Measurements from ENCODE around the gene NELL1. TPM values are rescaled to one million over a fixed set of nuclear protein-coding genes. Genes with fewer than 3 reads are reported as not detected.

The NELL1 gene
- total and polyA plus RNA-seq, 2 donors from 2014 or later, result 0.31 to 14.8 TPM

- intact Hi-C loops (cut with DNase I), result no loop called here
- H3K9me3 ChIP-seq (ENCODE audit: control insufficient read depth in 2 of 3, insufficient read depth in 1 of 3, low read length in 3 of 3), result no peaks in the 10 kb centered on the region
- no peaks in the 10 kb centered on the region for H3K36me3 ChIP-seq (ENCODE audit: control insufficient read depth in 2 of 3, insufficient read depth in 3 of 3, low read length in 3 of 3)
- FAIRE-seq (no peak), DNase-seq (no peak)
- no peak overlapping the region for H3K4me3 ChIP-seq (ENCODE audit: low read length in 3 of 3)
- no peak overlapping the region for H3K9ac ChIP-seq (ENCODE audit: low read length in 3 of 3)
- no peaks in the 10 kb centered on the region for H3K27me3 ChIP-seq (ENCODE audit: control insufficient read depth, insufficient read depth, low read length)
- no peak overlapping the region for H3K27ac ChIP-seq (ENCODE audit: low read depth in 2 of 2, low read length in 2 of 2)
- no peak for TF ChIP-seq CTCF (IDR thresholded peaks at IDR 0.05; ENCODE audit: borderline replicate concordance, extremely low read depth, insufficient read depth)
- no peaks in the 10 kb centered on the region for H3K4me1 ChIP-seq (ENCODE audit: control insufficient read depth in 2 of 3, insufficient read depth in 2 of 3, low read depth in 1 of 3, low read length in 3 of 3)
These were observed 93.6 kb downstream of the NELL1 start for GRCh38 chr11:20762980-20763379.

- intact Hi-C loops (cut with DNase I), result no loop called here
These were observed 101.1 kb downstream of the NELL1 start for GRCh38 chr11:20770414-20770946.

GRCh38 chr11:20771026-20771425 is 101.6 kb downstream of the NELL1 start:
- DNase-seq (no peak), FAIRE-seq (no peak)
- Histone ChIP-seq H3K9ac (ENCODE audit: low read length in 3 of 3) (no peak overlapping the region), H3K9me3 (ENCODE audit: control insufficient read depth in 2 of 3, insufficient read depth in 1 of 3, low read length in 3 of 3) (no peaks in the 10 kb centered on the region), H3K27me3 (ENCODE audit: control insufficient read depth, insufficient read depth, low read length) (no peaks in the 10 kb centered on the region), H3K36me3 (ENCODE audit: control insufficient read depth in 2 of 3, insufficient read depth in 3 of 3, low read length in 3 of 3) (no peaks in the 10 kb centered on the region), H3K4me3 (ENCODE audit: low read length in 3 of 3) (no peak overlapping the region), H3K27ac (ENCODE audit: low read depth in 2 of 2, low read length in 2 of 2) (no peak overlapping the region), H3K4me1 (ENCODE audit: control insufficient read depth in 2 of 3, insufficient read depth in 2 of 3, low read depth in 1 of 3, low read length in 3 of 3) (no peaks in the 10 kb centered on the region)
- intact Hi-C loops (cut with DNase I), result no loop called here
- no peak for TF ChIP-seq CTCF (IDR thresholded peaks at IDR 0.05; ENCODE audit: borderline replicate concordance, extremely low read depth, insufficient read depth)

More at GRCh38 chr11:20770414-20770946, 101.1 kb downstream of the NELL1 start:
- Histone ChIP-seq H3K27me3 (ENCODE audit: control insufficient read depth, insufficient read depth, low read length) (no peaks in the 10 kb centered on the region), H3K9me3 (ENCODE audit: control insufficient read depth in 2 of 3, insufficient read depth in 1 of 3, low read length in 3 of 3) (no peaks in the 10 kb centered on the region), H3K36me3 (ENCODE audit: control insufficient read depth in 2 of 3, insufficient read depth in 3 of 3, low read length in 3 of 3) (no peaks in the 10 kb centered on the region), H3K9ac (ENCODE audit: low read length in 3 of 3) (no peak overlapping the region), H3K27ac (ENCODE audit: low read depth in 2 of 2, low read length in 2 of 2) (no peak overlapping the region), H3K4me3 (ENCODE audit: low read length in 3 of 3) (no peak overlapping the region), H3K4me1 (ENCODE audit: control insufficient read depth in 2 of 3, insufficient read depth in 2 of 3, low read depth in 1 of 3, low read length in 3 of 3) (no peaks in the 10 kb centered on the region)
- FAIRE-seq (no peak), DNase-seq (no peak)
- no peak for TF ChIP-seq CTCF (IDR thresholded peaks at IDR 0.05; ENCODE audit: borderline replicate concordance, extremely low read depth, insufficient read depth)

DNA sequence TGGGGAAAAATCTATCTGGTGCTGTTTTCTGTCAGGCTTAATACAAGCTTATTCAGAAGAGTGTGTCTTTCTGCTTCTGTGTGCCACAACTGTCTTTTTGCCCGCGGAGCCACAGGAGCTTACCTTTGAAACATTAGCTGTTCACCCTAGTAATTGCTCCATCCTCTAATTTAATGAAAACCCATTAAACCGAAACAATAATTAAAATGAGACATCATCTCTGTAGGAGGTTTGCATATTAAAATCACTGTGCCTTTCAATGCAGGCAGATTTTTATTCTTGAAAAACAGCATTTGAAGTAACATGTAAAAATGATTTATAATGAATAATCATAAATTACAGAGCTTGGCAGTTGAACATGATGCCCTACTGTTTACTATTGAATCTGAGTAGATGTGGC is 102.3 kb downstream of the NELL1 start:
- TF ChIP-seq CTCF (IDR thresholded peaks at IDR 0.05; ENCODE audit: borderline replicate concordance, extremely low read depth, insufficient read depth), result no peak
- Histone ChIP-seq H3K36me3 (ENCODE audit: control insufficient read depth in 2 of 3, insufficient read depth in 3 of 3, low read length in 3 of 3) (no peaks in the 10 kb centered on the region), H3K27ac (ENCODE audit: low read depth in 2 of 2, low read length in 2 of 2) (no peak overlapping the region), H3K9ac (ENCODE audit: low read length in 3 of 3) (no peak overlapping the region), H3K27me3 (ENCODE audit: control insufficient read depth, insufficient read depth, low read length) (no peaks in the 10 kb centered on the region), H3K4me1 (ENCODE audit: control insufficient read depth in 2 of 3, insufficient read depth in 2 of 3, low read depth in 1 of 3, low read length in 3 of 3) (no peaks in the 10 kb centered on the region), H3K9me3 (ENCODE audit: control insufficient read depth in 2 of 3, insufficient read depth in 1 of 3, low read length in 3 of 3) (no peaks in the 10 kb centered on the region), H3K4me3 (ENCODE audit: low read length in 3 of 3) (no peak overlapping the region)
- DNase-seq (no peak), FAIRE-seq (no peak)
- intact Hi-C loops (cut with DNase I), result no loop called here

Measured in kidney (tissue), 14 donors.